Activated naive CD8-positive, alpha-beta T cell treated with anti-CD3 and anti-CD28 coated beads for 36 hours (primary cell): ENCODE results near the gene UNC119. TPM values are rescaled to one million over a fixed set of nuclear protein-coding genes. Genes with fewer than 3 reads are reported as not detected.

ENCODE experiments used
- DNase-seq: peaks from one replicate; pipeline ENCODE4 v3.0.0; 2021
- H3K27ac Mint-ChIP-seq: one replicate; pipeline ENCODE4 v1.8.0; 2022; ENCODE audit warnings: mild to moderate bottlenecking, moderate library complexity, mixed read lengths
- H3K27me3 Mint-ChIP-seq: one replicate; pipeline ENCODE4 v1.8.0; 2022; ENCODE audit warnings: mild to moderate bottlenecking, mixed read lengths
- H3K36me3 Mint-ChIP-seq: one replicate; pipeline ENCODE4 v1.8.0; 2021; ENCODE audit warnings: mild to moderate bottlenecking, mixed read lengths
- H3K4me1 Mint-ChIP-seq: one replicate; pipeline ENCODE4 v1.8.0; 2021; ENCODE audit warnings: mixed read lengths
- H3K4me3 Mint-ChIP-seq: one replicate; pipeline ENCODE4 v1.8.0; 2022; ENCODE audit warnings: mild to moderate bottlenecking, moderate library complexity, mixed read lengths
- H3K9me3 Mint-ChIP-seq: one replicate; pipeline ENCODE4 v1.8.0; 2022; ENCODE audit warnings: mixed read lengths
- total RNA-seq, 2 experiments: library from RNA; stranded (reverse); gene quantifications; one replicate each; pipeline ENCODE4 v1.2.3, GENCODE V29; 2021

UNC119 gene
- total RNA-seq = 10 to 100 TPM; 31.5 to 34.3 TPM

DNA sequence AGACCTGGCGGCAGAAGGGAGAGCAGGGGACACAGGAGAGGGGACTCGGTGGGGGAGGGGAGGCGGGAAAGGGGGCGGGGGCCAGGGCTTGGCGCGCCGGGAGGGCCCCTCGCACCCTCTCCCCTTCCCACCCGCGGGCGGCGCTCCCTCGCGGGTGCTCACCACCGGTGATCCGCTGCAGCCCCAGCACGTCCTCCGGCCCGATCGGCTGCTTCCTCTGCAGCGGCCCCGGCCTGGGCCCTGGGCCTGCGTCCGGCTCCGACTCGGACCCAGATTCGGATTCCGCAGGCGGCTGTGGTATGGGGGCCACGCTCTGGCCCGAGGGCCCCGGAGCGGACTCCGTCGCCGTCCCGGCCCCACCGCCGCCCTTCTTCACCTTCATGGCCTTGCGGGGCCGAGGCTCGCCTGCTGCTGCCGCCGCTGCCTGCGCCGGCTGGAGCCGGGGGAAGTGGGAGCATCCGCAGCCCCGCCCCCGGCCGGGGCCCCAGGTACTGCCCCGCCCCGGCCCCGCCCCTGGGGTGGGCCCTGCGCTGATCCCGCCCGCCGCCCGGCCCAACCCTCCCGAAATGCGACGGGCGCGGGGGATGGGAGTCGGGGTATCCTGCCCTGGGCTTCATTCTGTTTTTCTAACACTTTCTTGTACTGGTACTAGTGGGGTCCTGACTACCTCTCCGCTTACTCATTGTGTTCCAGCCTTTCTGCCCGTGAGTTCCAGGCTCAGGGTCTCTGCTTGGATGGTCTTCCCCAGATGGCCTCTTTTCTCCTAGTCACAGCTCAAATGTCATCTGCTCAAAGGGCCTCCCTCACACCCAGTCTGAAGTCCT, at the start of gene UNC119:
TSS of gene UNC119 (minus strand) at position 449 of the 824 bp plus-strand sequence. CDS start at position 382, 67 bp downstream.
- no peaks in the 10 kb centered on the region for H3K27me3 Mint-ChIP-seq
- H3K36me3 Mint-ChIP-seq = peaks cover 13% of the 10 kb centered on the region
- peaks cover 46% of the 10 kb centered on the region for H3K4me1 Mint-ChIP-seq
- H3K27ac Mint-ChIP-seq = peak within 1 kb of the TSS; percentile 57
- no peaks in the 10 kb centered on the region for H3K9me3 Mint-ChIP-seq
- H3K4me3 Mint-ChIP-seq = peak within 1 kb of the TSS; percentile 89
- DNase-seq = peak; percentile 86

DNA sequence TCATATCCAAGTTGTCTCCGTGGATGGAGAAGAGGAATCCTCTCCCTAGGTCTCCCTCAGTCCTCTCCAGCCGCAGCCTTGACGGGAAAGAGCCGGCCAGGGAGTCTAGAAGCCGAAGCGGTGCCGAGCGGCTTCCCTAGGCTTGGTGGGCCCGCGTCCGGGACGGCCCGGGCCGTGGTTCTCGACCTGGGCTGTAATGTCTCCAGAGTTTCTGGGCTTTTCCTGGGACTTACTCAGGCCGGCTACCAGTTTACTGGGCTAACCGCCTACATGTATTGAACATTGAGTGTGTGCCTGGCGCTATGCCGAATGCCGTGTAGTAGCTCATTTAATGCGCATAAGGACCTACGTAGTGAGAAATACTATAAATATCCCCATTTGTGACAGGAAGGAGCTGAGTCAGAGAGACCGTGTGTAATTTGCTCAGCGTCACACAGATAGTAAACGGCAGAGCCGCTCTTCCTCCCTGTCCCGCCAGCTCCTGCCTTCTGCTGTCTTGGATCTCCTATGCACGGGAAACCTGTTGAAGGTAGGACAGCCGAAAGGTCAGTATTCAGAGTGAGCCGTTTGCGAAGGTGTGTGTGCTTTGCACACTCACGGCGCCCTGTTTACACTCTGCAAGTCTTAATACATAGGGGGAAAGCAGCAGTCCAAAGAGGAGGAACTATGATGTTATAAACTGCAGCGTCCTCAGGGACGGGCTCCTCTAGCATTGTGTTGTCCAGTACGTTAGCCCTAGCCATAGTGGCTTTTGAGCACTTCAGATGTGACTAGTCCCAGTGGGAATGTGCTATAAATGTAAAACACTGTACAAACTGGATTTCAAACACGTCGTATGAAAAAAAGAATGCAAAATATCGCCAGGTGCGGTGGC, 47.1 kb upstream of the UNC119 start:
- peaks cover 16% of the 10 kb centered on the region for H3K4me1 Mint-ChIP-seq
- no peaks in the 10 kb centered on the region for H3K9me3 Mint-ChIP-seq
- peak overlapping the region; percentile 90 for H3K4me3 Mint-ChIP-seq
- DNase-seq = peak; percentile 74
- no peaks in the 10 kb centered on the region for H3K27me3 Mint-ChIP-seq
- peak overlapping the region; percentile 91 for H3K27ac Mint-ChIP-seq
- H3K36me3 Mint-ChIP-seq = peaks cover 16% of the 10 kb centered on the region

DNA sequence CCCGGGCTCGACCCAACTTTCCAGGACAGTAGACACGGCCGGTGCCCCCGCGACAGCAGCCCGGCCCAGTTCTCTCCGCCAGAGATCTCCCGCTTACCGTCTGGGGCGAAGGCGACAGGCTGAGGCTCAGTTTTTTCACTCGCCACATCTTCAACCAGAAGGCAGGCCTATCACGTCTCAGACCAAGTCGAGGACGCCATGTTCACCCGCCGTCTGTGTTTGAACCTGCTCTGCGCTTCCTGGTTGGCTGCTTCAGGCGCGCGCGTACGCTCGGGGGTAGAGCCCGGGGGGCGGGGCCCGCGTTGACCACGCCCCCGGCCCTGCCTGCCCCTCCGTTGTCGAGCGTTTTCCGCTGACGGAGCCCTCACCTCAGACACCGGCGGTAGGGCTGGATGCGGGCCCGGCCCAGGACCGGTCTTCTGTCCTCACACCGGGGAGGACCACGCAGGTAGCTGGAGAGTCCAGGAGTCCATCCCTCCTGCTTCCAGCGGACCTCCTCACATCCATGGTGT, 46.4 kb upstream of the UNC119 start, which contains the start of gene SPAG5:
TSS of gene SPAG5 (minus strand) at position 227 of the 512 bp plus-strand sequence. CDS start at position 148, 79 bp downstream.
- Mint-ChIP-seq H3K4me3 (peak within 1 kb of the TSS; percentile 90), H3K27ac (peak within 1 kb of the TSS; percentile 91), H3K4me1 (peaks cover 16% of the 10 kb centered on the region), H3K9me3 (no peaks in the 10 kb centered on the region), H3K36me3 (peaks cover 16% of the 10 kb centered on the region), H3K27me3 (no peaks in the 10 kb centered on the region)
- peak; percentile 97 for DNase-seq

DNA sequence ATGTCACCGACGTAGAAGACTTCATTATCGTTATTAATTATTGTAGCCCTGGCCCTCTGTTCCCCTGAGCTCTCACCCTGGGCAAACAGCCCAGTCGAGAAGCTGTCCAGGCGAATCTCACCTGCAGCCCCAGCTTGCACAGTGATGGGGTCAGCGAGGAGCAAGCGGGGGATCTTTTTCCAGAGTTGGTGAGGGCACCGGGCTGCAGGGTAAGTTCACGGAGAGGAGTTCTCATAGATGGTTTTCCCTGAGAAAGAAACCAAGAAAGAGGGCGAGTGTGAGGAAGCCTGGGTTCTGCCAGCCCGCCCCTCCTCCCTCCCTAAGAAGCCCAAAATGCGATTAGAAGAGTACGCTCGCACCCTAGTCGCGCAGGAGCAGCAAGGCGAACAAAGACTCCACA, 46.0 kb upstream of the UNC119 start:
- Mint-ChIP-seq H3K27me3 (no peaks in the 10 kb centered on the region), H3K36me3 (peaks cover 17% of the 10 kb centered on the region), H3K4me1 (peaks cover 16% of the 10 kb centered on the region), H3K27ac (peak overlapping the region; percentile 91), H3K4me3 (peak overlapping the region; percentile 90), H3K9me3 (no peaks in the 10 kb centered on the region)
- DNase-seq = no peak

DNA sequence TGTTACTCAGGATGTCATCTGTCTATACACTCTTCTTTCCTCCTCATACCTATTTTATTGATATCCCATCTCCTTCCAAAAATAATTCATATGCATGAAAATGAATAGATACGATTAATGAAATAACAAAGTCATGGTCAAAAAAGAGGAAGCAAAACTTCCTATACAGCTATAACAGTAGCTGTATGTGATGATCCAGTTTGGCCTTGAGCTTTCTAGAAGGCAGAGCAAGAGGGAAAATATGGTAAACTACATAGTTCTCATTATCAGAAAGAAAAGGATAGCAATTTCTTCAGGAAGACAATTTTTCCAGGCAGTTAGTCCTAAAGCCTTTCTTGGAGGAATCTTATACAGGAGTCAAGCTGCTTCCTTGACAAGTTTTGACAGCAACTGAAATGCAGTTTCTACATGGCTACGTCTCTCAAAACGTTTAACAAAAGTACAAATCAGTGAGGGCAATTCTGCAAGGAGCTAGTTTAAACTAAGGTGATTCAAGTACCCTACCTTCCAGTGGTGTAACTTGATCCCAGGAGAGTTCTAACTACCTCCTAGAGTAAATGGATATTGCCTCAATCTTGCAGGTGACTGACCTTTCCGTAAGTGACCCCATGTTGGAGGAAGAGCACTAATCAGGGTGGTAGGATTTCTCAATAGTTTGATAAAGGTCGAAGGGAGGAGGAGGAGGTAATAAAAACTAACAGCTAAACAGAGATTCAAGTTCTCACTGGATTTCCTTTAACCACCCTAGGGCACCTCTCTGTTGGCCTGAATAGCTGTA, 45.4 kb upstream of the UNC119 start:
- no peaks in the 10 kb centered on the region for H3K27me3 Mint-ChIP-seq
- peak overlapping the region; percentile 90 for H3K4me3 Mint-ChIP-seq
- peaks cover 23% of the 10 kb centered on the region for H3K36me3 Mint-ChIP-seq
- H3K4me1 Mint-ChIP-seq = peaks cover 16% of the 10 kb centered on the region
- DNase-seq = no peak
- H3K27ac Mint-ChIP-seq = peak overlapping the region; percentile 91
- H3K9me3 Mint-ChIP-seq = no peaks in the 10 kb centered on the region

DNA sequence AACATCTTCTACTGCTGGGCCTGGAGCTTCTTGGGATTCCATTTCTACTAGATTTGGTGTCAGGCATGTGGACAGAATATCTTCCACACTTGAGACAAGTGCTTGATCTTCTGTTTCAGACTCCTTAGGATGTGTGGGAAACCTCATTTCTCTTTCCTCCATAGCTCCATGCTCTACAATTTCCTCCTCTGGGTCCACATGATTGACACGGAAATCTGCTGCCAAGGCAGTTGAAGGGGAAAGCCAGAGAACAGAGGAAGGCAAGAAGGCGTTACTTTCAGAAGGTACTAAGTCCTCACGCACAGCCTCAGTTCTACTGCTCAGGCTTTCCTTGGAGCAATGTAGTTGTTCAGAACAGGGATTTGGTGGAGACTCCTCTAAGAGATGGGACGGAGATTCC, 39.8 kb upstream of the UNC119 start:
- Mint-ChIP-seq H3K27ac (no peak overlapping the region), H3K9me3 (no peaks in the 10 kb centered on the region), H3K4me3 (no peak overlapping the region), H3K36me3 (peaks cover 36% of the 10 kb centered on the region), H3K4me1 (peaks cover 1% of the 10 kb centered on the region), H3K27me3 (no peaks in the 10 kb centered on the region)
- DNase-seq = no peak

DNA sequence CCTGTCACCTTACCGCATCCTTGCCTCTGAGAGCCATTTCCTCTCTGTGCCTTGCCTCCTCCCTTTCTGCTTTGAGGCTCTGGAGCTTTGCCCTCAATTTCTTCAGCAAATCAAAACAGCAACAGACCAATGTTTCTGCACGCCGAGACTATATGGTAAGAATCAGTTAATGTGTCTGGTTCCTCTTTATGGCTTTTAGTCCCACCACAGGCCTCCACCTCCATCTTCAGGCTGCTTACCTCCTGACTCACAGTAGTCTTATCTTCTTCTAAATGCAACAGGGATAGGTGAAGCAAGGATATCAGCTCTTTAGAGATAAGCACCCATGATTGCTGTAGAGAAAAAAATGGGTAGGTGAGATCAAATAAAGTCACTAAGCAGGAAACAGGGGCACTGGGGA, 33.4 kb upstream of the UNC119 start:
- Mint-ChIP-seq H3K27me3 (no peaks in the 10 kb centered on the region), H3K9me3 (no peaks in the 10 kb centered on the region), H3K4me1 (no peaks in the 10 kb centered on the region), H3K36me3 (peaks cover 21% of the 10 kb centered on the region), H3K27ac (no peak overlapping the region), H3K4me3 (no peak overlapping the region)
- DNase-seq = no peak

DNA sequence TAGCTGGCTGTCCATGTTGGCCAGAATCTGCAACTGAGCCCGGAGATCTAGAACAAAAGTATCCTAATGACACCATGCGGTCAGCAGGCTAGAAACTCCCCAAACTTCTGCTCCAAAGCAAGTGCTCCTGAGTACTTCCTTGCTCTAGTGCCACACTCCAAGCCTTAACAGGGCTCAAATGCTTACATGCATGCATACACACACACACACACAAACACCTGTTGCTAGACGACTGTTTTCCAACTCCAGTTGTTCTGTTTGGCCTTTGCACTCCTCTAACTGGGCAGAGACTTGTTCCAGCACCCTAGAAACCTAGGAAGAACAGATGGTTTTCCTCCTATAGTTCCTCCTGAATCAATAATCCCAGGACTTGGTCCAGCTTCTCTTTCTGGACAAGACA, 32.0 kb upstream of the UNC119 start:
- H3K27ac Mint-ChIP-seq = no peak overlapping the region
- no peak for DNase-seq
- H3K27me3 Mint-ChIP-seq = no peaks in the 10 kb centered on the region
- H3K4me1 Mint-ChIP-seq = no peaks in the 10 kb centered on the region
- peaks cover 26% of the 10 kb centered on the region for H3K36me3 Mint-ChIP-seq
- H3K4me3 Mint-ChIP-seq = no peak overlapping the region
- no peaks in the 10 kb centered on the region for H3K9me3 Mint-ChIP-seq

DNA sequence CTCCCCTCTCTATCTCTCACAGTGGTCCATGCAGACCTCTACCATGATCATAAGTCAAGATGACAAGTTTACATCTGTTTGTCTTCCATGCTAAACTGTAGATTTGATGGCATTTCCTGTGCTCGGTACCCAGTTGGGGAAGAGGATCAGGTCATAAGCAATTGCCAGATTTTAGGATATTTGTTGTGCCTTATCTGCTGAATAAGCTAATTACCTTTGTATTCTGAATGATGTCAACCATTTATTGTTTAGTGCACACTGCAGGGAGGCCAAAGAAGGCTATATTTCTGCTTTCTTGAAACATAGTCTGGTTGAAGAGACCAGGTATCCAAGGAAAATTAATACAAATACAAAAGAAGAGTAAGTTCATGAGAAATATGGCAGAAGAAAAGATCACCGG, 30.1 kb upstream of the UNC119 start:
- DNase-seq = no peak

DNA sequence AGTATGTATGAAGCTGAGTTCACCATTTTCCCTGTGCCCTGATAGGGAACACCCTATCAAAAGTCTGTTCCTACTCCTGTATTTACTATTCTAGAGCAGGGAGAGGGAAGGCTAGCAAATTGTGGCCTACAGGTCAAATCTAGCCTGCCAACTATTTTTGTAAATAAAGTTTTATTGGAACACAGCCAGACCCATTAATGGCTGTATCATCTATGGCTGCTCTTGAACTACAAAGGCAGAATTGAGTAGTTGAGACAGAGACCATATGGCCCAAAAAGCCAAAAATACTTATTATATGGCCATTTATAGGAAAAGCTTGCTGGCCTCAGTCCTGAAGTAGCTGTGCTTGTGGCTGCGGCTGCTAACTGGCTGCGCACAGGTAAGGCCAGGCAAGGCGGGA, 28.5 kb upstream of the UNC119 start:
- peaks cover 8% of the 10 kb centered on the region for H3K4me1 Mint-ChIP-seq
- no peak overlapping the region for H3K27ac Mint-ChIP-seq
- H3K4me3 Mint-ChIP-seq = no peak overlapping the region
- H3K27me3 Mint-ChIP-seq = no peaks in the 10 kb centered on the region
- H3K9me3 Mint-ChIP-seq = no peaks in the 10 kb centered on the region
- peaks cover 32% of the 10 kb centered on the region for H3K36me3 Mint-ChIP-seq
- DNase-seq = no peak

More for the DNA sequence above, 30.1 kb upstream of the UNC119 start:
- Mint-ChIP-seq H3K27me3 (no peaks in the 10 kb centered on the region), H3K4me1 (no peaks in the 10 kb centered on the region), H3K9me3 (no peaks in the 10 kb centered on the region), H3K27ac (no peak overlapping the region), H3K36me3 (peaks cover 22% of the 10 kb centered on the region), H3K4me3 (no peak overlapping the region)

DNA sequence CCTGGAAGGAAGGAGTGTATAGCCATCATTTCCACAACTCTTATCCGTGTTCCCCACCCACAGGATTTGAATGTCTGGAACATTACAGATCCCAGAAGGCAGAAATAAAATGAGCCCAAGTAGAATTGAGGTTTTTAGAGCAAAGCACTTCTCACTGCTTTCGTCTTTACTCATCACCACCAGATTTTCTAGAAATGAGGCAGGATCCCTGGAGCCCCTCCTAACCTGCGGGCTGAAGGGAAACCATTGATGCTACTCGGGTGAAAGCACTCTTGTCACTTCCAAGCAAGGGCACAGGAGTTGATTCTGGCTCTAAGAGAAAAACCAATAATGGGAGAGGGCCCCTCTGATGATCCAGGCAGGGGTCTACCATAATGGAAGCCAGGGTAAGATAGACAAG, 27.1 kb upstream of the UNC119 start:
- H3K36me3 Mint-ChIP-seq = peaks cover 26% of the 10 kb centered on the region
- H3K4me1 Mint-ChIP-seq = peaks cover 9% of the 10 kb centered on the region
- no peak for DNase-seq

DNA sequence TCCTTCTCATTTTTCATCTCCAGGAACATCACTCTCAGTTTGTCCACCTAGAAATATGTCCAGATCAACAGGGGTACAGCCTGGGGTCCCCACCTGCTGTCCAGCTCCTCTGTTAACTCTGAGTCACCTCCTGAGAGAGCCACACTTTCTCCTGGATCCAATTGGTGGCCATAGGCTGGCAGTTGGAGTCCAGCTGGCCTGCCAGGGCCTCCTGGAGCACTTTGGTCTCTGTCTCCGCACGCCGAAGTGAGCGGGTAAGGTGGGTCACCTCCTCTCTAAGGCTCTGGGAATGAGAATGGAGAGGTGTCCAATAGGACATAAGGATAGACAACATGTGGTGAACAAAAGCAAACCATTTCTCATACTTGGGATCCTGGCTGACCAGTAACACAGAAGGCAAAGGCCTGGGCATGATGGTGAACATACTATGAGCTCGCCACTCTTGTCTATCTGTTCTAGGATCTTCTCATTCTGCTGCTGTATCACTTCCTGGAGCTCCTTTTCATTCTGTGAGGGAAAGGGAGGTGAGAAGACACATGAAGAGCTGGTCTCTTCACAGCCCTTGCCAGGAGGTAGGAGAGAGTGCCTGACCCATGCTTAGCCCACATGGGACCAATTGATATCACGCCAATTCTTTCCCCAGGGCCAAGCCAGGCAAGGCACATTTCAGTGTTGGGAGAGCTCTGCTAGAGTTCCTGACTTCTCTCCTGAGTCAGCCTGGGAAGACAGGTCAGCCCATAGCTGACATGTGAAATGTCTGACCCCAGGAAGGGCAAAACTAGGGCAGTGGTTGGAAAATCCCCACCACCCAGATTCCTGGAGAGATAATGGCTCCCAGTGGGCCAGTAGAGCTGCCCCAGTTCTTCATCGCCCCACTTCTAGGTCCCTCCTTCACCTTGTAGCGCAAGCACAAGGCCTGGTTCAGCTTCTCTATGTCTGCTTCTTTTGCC, 26.1 kb upstream of the UNC119 start:
- H3K27ac Mint-ChIP-seq = no peak overlapping the region

More for the DNA sequence above, 27.1 kb upstream of the UNC119 start:
- no peaks in the 10 kb centered on the region for H3K9me3 Mint-ChIP-seq
- no peak overlapping the region for H3K27ac Mint-ChIP-seq
- no peaks in the 10 kb centered on the region for H3K27me3 Mint-ChIP-seq
- no peak overlapping the region for H3K4me3 Mint-ChIP-seq

DNA sequence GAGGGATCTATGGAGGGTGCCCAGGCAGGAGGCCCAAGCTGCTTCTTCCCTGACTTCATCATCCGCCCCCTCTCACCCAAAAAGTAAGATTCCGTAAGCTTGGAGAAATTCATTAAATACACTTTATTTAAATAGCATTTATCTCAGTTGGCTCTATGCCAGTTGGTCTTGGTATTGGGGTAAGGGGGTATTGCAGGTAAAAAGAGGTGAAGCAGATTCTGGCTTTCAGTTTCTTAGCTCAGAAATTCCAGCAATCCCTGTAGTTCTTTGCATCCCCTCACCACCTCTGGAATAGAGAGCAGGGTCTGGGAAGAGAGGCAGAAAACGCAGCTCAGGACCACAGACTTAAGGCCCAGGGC, 25.0 kb upstream of the UNC119 start:
- Mint-ChIP-seq H3K27ac (no peak overlapping the region), H3K9me3 (no peaks in the 10 kb centered on the region), H3K27me3 (no peaks in the 10 kb centered on the region), H3K36me3 (peaks cover 30% of the 10 kb centered on the region), H3K4me1 (peaks cover 16% of the 10 kb centered on the region), H3K4me3 (no peak overlapping the region)
- DNase-seq = no peak

More for the DNA sequence above, 26.1 kb upstream of the UNC119 start:
- no peak for DNase-seq
- no peaks in the 10 kb centered on the region for H3K9me3 Mint-ChIP-seq
- H3K27me3 Mint-ChIP-seq = no peaks in the 10 kb centered on the region
- no peak overlapping the region for H3K4me3 Mint-ChIP-seq
- peaks cover 9% of the 10 kb centered on the region for H3K4me1 Mint-ChIP-seq
- H3K36me3 Mint-ChIP-seq = peaks cover 27% of the 10 kb centered on the region
